NCI-H69 (cell line): ENCODE results near the gene PLA2G6.
"Not testable (repeated sequence)": the region's sequence is repeated elsewhere in the genome, so short reads cannot be mapped to it uniquely, and the experiment has no call there.

Experiments used
- DNase-seq: peaks from one replicate; lab custom pipeline; 2025; lab: John Stamatoyannopoulos, UW

The PLA2G6 gene

DNA sequence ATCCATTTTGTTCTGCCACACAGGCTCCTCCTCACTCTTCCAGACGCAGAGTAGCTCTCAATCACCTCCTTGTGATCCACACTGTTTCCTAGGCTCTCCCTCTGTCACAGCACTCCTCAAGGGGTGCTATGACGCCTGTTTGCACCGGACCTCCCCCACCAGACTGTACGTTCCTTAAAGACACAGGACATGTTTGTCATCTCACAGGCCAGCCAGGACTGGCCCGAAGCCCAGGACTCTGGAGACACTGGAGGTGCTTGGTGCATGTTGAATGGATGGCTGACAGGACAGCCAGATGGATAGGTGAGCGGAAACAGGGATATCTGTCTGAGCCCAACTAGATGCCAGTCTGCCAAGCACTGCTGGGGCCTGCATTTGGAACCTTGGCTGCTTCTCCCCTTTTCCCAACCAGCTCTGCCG, 13.6 kb downstream of the PLA2G6 start:
- DNase-seq: no peak

DNA sequence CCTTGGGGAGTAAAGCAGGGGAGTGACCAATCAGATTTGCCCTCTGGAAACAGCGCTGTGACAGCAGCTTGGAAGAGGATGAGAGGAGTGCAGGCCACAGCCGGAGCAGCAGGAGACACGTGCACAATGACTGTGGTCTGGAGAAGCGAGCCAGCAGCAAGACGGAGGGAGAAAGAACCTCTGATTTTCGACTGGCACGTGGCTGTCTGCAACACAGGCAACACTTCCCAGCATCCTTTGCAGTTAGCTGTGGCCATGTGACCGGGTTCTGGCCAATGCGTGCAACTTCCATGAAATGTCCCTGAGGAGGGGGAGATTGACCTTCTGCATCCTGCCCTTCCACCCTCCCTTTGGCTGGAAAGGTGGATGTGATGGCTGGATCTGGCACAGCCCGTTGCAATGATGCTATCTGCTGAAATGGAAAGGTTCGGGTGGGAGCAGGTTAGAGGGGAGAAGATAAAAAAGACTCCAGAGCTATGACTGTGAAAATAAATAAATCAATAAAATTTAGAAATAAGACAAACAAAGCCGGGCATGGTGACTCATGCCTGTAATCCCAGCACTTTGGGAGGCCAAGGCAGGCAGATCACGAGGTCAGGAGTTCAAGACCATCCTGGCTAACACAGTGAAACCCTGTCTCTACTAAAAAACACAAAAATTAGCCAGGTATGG, 15.6 kb downstream of the PLA2G6 start:
- DNase-seq: peak; percentile 42

DNA sequence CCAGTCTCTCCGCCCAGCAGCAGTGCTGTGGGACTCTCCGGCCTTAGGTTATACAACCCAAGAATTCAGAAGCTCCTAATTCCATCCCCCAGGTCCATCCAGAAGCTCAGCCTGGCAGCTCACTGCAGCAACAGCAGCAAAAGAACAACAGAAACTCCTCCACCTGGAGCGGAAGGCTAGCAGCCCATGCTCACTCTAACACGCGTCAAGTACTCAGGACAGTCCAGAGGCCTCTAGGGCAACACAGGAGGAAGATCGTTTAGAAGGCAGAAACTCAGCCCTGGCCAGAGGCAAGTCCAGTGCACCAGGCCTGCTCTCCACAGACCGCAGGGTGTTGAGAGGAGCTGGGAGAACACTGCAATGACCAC, 17.1 kb downstream of the PLA2G6 start:
- no peak for DNase-seq

DNA sequence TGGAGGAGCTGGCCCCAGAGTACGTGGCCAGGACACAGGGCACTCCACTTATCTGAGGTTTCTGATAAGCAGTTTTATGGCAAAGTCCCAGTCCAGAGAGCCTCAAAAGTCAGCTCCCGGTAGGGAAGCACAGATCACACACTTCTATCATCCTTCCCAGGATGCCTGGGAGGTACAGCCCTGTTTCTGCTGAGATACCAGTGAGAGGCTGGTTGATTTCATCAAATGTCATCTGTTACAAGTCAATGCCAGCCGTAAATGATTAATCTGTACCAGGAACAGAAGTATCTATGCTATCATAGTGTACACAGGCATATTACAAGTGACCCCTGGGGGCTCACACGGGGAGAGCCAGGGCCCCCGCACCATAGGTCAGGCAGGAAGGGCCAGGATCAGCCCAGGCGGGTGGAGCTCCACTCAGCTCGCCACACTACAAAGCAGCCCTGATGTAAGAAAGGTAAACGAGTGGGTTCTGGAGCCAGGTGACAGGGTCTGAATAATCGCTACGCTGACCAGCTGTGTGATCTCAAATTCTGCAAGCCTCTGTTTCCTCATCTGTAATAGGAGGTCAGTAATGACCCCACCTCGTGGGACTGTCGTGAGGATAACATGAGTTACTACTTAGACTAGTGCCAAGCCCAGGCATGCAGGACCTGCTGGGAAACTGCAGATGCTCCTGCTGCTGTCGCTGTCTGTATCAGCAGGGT, 17.6 kb downstream of the PLA2G6 start:
- peak; percentile 52 for DNase-seq

DNA sequence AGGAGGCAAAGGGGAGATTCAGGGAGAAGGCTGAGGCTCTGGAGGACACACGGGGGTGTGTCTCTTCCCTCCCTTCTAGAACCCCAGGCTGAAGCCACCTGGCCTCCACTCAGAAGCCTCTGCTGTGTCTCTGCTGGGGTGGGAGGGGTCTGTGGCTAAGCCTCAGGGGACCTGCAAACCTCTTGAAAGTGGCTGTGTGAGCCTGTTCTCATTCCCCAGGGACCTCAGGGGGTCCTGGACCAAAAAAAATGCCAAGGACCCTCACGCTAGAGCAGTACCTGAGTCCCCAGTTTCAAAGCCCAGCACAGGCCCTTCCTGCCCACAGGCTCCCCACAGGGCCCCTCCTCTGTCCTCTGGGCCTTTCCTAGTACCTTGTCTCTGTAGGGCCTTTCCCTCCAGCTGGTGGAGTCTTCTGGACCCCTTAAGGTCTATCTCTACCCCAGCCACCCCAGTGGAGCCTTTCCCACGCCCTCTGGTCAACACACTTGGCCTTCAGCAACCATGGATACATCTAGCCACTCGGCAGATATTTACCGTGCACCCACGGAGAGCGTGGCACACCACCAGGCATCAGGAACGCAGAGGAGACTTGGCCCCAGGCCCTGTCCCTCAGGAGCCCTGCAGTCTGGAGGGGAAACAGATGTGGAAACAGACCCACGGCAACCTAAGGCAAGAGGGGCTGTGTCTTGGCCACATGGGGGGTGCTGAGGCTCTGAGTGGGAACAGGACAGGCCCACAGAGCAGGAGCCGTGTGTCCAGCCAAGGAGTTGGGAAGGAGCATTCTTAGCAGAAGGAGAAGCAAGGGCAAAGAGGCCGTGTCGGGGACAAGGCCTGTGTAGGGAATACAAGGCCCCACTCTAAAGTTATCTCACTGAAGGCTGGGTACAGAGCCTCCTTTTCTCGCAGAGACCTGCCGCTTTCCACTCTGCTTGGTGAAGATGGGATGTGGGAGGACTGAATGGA, 18.5 kb downstream of the PLA2G6 start:
- no peak for DNase-seq

DNA sequence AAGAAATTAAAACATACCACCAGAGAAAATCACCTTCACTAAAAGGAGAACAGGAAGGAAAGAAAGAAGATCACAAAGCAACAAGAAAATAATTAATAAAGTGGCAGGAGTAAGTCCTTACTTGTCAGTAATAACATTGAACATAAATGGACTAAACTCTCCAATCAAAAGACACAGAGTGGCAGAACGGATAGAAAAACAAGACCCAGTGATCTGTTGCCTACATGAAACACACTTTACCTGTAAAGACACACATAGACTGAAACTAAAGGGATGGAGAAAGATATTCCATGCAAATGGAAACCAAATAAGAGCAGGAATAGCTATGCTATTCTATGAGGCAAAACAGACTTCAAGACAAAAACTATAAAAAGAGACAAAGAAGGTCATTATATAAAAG, 25.9 kb downstream of the PLA2G6 start:
- DNase-seq: no peak

DNA sequence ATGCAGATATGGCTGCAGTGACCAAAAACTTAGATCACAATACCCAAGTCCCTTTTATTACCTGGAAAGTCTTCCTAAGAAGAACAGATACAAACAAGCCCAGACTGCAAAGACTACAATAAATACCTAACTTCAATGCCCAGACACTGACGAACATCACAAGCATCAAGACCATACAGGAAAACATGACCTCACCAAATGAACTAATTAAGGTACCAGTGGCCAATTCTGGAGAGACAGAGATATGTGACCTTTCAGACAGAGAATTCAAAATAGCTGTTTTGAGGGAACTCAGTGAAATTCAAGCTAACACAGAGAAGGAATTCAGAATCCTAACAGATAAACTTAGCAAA, 27.1 kb downstream of the PLA2G6 start:
- DNase-seq: not testable (repeated sequence)

DNA sequence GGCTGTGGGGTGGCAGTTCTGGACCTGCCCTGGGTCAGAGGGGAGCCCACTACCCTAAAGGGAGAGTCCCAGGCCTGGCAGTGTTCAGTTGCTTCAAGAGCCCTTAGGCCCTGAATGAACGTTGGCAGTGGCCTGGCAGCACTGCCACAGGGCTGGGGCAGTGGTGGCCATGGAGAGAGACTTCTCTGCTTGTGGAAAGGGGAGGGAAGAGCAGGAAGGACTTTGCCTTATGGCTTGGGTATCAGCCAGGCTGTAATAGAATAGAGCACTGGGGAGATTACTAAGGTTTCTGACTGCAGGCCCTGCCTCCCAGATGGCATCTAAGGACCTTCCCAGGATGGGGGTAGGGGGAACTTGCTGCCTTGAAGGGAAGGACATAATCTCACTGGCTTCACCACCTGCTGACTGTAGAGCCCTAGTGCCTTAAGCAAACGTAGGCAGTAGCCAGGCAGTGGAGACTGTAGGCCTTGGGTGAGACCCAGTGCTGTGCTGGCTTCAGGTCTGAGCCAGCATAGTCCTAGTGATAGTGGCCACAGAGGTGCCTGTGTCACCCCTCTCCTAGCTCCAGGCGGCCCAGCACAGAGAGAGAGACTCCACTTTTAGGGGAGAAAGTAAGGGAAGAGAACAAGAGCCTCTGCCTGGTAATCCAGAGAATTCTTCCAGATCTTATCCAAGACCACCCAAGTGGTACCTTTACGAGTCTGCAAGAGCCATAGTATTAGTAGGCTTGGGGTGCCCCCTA, 27.6 kb downstream of the PLA2G6 start:
- peak; percentile 72 for DNase-seq

DNA sequence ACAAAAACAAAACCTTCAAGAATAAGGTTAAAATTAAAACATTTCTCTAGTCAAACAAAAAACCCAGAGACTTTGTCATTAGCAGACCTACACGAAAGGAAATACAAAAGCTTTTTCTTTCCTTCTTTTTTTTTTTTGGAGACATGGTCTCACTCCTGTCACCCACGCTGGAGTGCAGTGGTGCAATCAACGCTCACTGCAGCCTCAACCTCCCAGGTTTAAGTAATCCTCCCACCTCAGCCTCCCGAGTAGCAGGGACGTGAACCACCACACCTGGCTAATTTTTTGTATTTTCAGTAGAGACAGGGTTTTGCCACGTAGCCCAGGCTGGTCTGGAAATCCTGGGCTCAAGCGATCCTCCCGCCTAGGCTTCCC, 30.5 kb downstream of the PLA2G6 start:
- no peak for DNase-seq

DNA sequence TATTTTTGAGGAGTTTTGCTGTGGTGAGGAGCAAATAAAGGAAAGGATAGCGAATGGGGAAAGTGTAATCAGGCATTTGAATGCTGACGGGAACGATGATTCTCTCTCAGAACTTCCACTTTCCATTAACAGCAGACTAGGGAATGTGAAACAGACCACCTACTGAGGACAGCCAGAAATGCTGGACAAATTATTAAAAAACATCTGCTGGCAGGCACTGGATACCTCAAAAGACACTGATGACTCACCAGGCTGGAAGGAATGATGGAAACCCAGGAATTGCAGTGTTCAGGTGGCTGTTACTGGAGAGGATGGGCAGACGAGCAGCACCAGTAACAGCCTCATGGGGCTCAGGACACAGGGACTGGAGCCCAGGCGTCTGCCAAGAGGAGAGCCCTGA, 33.4 kb downstream of the PLA2G6 start:
- peak; percentile 56 for DNase-seq

DNA sequence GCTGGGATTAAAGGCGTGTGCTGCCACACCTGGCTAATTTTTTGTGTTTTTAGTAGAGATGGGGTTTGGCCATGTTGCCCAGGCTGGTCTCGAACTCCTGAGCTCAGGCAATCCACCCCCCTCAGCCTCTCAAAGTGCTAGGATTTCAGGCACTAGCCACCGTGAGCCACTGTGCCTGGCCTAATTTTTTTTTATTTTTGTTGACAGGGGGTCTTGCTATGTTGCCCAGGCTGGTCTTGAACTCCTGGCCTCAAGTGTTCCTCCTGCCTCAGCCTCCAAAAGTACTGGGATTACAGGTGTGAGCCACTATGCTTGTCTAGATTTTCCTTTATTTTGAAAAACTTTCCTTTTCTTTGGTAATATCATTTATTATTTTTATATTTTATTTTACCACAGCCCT, 35.5 kb downstream of the PLA2G6 start:
- DNase-seq: not testable (repeated sequence)

DNA sequence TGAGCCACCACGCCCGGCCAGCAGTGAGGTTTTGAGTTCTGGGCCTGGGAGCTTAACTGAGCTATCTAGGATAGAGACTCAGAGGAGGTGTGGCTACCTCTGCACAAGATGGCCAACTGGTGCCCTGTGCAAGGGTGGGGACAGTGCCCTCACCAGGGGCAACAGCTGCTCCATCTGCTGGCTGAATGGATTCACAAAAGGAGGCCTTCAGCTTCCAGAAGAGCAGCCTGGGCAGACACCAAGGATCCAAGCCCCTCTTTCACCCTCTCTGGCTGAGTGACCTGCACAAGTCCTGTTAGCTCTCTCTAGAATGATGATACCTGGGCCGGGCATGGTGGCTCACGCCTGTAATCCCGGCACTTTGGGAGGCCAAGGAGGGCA, 37.6 kb downstream of the PLA2G6 start:
- DNase-seq: peak; percentile 62

DNA sequence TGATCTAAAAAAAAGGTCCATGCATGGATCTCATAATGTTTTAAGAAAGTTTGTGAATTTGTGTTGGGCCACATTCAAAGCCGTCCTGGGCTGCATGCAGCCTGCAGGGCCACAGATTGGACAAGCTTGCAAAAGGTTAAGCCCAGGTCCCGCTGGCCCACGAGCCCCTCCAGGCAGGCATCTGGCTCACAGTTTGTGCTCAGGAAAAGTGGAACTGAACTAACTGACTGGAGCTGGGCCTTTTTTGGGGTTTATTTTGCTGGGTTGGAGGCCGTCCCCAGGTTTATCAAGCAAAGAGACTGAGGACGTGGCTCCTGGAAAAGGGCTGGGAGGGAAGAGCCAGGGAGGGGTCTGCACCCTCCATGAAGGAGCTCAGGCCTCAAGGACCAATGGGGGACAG, 39.0 kb downstream of the PLA2G6 start:
- DNase-seq: no peak

DNA sequence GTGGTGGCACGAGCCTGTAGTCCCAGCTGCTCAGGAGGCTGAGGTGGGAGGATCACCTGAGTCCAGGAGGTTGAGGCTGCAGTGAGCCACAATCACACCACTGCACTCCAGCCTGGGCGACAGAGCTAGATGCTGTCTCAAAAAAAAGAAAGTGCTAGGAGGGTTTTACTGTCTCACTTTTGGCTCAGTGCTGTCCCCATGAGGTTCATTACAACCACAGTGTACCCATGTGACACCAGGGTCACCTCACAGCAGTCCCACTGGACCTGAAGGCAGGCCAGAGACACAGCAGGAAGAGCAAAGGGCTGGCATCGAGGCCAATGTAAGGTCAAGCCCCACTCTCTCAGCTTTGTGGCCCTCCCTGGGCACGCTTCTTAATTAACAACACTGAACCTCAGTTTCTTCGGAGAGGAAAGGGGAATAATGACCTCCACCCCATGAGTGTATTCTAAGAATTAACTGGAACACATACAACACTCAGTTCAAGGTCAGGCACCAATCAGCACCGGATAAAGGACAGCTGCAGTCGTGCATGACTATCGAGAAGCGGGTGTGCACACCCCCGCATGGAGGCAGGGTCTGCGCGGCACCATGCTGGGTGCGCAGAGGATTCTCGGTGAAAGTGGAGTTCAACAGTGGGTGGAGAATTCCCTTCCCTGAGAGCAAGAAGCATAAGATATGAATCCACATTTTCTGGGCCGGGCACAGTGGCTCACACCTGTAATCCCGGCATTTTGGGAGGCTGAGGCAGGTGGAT, 40.2 kb downstream of the PLA2G6 start:
- DNase-seq: no peak

DNA sequence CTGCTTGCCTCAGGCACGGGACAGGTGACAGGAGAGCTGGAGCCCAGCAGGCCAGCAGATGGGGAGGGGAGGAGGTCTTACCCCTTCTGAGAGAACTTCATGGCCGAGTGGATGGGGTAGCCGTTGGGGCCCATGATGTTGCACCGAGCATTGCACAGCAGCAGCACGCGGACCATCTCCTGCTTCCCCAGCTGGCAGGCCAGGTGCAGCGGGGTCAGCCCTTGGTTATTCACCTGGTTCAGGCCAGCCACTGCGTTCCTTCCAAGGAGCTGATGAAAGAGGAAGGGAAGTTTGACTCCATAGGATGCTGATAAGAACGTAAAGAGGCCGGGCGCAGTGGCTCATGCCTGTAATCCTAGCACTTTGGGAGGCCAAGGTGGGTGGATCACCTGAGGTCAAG, 41.7 kb downstream of the PLA2G6 start:
- DNase-seq: no peak

DNA sequence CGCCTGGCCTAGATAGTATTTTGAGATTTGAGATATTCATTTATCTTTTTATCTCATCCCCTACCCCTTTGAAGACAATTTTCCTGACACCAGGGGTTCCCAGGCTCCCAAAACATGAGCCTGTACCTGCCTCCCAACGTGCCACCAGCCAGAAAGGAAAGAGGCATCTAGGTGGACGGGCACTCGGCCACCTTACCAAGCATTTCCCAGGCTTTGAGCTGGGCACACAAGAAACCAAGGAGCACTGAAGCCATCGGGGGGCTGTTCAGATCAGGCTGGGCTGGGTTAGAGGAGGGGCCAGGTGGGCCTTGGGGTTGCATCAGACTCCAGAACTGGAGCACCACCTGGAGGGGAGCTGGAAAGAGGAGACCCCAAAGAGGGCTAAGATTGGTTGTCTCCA, 42.7 kb downstream of the PLA2G6 start:
- no peak for DNase-seq

DNA sequence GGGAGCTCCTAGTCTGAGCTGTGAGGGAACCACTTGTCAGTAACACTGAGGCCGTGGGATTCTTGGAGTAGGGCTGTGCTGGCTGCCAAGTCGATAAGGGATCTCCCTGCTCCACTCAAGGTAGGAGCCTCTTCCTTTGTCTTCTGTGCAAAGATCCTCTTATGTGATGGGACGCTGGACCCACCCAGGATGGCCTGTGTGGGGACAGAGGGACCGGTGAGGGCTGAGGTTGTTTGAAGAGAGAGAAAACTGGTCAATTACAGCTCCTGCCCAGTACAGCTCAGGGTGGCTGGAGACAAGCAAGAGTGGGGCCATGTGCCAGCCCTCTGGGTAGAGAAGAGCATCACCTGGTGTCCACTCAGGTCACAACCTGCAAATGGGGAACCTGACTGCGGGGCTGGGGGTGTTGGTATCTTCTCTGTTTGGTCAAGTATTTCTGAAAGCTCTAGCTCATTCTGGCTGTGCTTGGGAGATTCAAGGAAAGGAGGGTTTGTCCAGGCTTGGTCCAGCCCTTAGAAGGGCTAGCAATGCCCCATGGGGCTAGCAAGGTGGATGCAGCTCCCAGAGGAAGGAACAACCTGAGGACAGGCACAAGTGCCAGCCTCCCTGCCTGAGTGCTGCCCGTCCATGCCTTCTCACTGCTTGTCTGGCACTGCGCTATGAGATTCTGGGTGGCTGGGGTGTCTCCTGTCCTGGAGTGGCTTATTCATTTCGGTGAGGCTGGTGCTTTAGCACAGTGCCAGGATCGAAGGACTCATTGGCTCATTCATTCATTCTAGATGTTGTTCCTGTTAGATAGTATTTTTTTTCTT, 43.5 kb downstream of the PLA2G6 start:
- DNase-seq: no peak

DNA sequence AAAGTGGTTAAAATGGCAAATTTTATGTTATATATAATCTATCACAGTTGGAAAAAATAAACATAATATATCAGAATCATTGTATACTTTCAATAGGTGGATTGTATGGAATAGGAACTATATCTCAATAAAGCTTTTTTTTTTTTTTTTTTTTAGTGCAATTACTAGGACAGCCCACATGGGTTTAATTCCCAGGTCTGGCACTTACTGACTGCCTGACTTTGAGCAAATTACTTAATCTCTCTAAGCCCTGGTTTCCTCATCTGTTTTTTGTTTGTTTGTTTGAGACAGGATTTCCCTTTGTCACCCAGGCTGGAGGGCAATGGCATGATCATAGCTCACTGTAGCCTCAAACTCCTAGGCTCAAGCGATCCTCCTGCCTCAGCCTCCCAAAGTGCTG, 45.0 kb downstream of the PLA2G6 start:
- DNase-seq: no peak

DNA sequence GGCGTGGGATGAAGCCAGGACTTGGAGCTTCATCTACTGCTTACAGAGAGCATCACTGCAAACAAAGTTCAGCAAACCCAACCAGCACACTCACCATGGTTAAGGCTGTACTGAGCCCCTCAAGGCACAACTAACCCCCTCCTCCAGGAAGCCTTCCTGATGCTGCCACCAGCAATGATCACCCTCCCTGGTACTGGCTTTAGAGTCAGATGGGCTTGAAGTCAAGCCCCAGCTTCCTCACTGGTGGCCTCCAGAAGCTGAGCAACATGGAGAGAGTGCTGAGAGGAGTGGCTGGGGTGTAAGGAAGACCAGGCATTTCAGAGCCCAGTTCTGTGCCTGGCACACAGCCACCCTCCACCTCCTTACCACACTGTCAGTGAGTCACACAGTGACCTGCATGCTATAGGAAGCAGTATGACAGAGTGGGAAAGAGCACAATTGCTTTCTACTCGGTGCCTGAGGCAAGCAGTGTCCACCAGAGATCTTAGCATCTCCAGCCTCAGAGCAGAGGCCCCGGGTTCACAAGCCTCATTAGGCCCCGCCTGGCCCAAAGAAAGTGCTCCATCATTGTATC, 46.4 kb downstream of the PLA2G6 start:
- DNase-seq: no peak

DNA sequence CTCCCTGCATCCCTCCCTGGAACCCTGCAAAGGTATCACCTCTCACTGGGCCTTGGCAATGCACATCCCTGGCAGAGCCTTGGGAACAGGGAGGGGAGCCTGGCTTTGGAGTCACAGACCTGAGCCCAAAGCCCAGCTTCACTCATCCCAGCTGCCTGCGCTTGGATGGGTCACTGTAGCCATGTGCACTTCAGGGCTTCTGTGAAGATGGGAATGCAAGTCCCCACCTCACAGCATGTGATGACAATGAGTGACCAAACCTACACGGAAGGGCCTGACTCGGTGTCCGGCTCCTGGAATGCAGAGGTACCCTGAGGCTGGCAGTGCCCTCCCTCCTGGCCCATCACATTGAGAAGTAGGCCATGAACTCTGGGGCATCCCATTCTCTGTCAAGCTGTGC, 48.3 kb downstream of the PLA2G6 start:
- DNase-seq: no peak
